SK-N-MC (cell line): ENCODE results near the gene OR52I1.

ENCODE experiments used
- DNase-seq: peaks from one replicate; pipeline ENCODE4 v3.0.0-alpha.2; 2011; ENCODE audit warnings: low read depth, low spot score
- H3K27ac ChIP-seq: fragments of 200-600 bp; sonication (generic); 2 replicates; pipeline ENCODE4 v1.5.1; 2016; ENCODE audit warnings: mixed run types
- H3K36me3 ChIP-seq: fragments of 200-600 bp; sonication (generic); 2 replicates; pipeline ENCODE4 v1.6.1; 2017; ENCODE audit warnings: antibody characterized with exemption, low read length, mixed read lengths; ENCODE audit not compliant: insufficient read depth
- H3K4me3 ChIP-seq: fragments of 200-600 bp; sonication (generic); 2 replicates; pipeline ENCODE4 v1.5.1; 2016
- H3K9ac ChIP-seq: fragments of 200-600 bp; sonication (generic); 2 replicates; pipeline ENCODE4 v1.8.0; 2017; ENCODE audit warnings: mixed run types, mixed read lengths; ENCODE audit not compliant: insufficient read length
- H3K9me3 ChIP-seq: fragments of 200-600 bp; sonication (generic); 2 replicates; pipeline ENCODE4 v1.6.1; 2017; ENCODE audit warnings: low read depth, mild to moderate bottlenecking, antibody characterized with exemption, low read length, moderate library complexity, mixed read lengths
- EZH2 ChIP-seq: fragments of 200-600 bp; sonication (generic); IDR thresholded peaks from one replicate; pipeline ENCODE4 v1.6.1; 2017; ENCODE audit warnings: antibody characterized with exemption
- FOXP2 ChIP-seq: optimal IDR thresholded peaks from 2 replicates; pipeline ENCODE3; 2011; ENCODE audit warnings: mild to moderate bottlenecking, moderate library complexity; ENCODE audit not compliant: insufficient read depth; ENCODE audit errors: extremely low read length, control extremely low read depth
- POLR2AphosphoS5 ChIP-seq: IDR thresholded peaks from 2 replicates; pipeline ENCODE4 v1.6.1; 2012; ENCODE audit warnings: mild to moderate bottlenecking, low read depth, low read length, borderline replicate concordance

OR52I1 gene, protein sequence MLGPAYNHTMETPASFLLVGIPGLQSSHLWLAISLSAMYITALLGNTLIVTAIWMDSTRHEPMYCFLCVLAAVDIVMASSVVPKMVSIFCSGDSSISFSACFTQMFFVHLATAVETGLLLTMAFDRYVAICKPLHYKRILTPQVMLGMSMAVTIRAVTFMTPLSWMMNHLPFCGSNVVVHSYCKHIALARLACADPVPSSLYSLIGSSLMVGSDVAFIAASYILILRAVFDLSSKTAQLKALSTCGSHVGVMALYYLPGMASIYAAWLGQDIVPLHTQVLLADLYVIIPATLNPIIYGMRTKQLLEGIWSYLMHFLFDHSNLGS

GRCh38 chr11:4593739-4594138 is at the start of gene OR52I1:
Gene OR52I1, plus strand, starts transcription at chr11:4594039. Its CDS starts 0 bp downstream, at chr11:4594039.
- TF ChIP-seq POLR2AphosphoS5: no peak
- no peak for TF ChIP-seq FOXP2
- TF ChIP-seq EZH2: no peak
- Histone ChIP-seq H3K36me3 (no peaks in the 10 kb centered on the region), H3K27ac (no peak within 1 kb of the TSS), H3K9ac (no peak within 1 kb of the TSS), H3K9me3 (no peaks in the 10 kb centered on the region), H3K4me3 (no peak within 1 kb of the TSS)
- DNase-seq: no peak

GRCh38 chr11:4544891-4545290 is 48.9 kb upstream of the OR52I1 start, which contains the start of gene OR52M1:
Gene OR52M1, plus strand, starts transcription at chr11:4545191. Its CDS starts 0 bp downstream, at chr11:4545191.
- Histone ChIP-seq H3K9me3 (no peaks in the 10 kb centered on the region), H3K4me3 (no peak within 1 kb of the TSS), H3K36me3 (no peaks in the 10 kb centered on the region), H3K9ac (no peak within 1 kb of the TSS), H3K27ac (no peak within 1 kb of the TSS)
- no peak for TF ChIP-seq EZH2
- no peak for TF ChIP-seq FOXP2
- TF ChIP-seq POLR2AphosphoS5: no peak
- DNase-seq: no peak

DNA sequence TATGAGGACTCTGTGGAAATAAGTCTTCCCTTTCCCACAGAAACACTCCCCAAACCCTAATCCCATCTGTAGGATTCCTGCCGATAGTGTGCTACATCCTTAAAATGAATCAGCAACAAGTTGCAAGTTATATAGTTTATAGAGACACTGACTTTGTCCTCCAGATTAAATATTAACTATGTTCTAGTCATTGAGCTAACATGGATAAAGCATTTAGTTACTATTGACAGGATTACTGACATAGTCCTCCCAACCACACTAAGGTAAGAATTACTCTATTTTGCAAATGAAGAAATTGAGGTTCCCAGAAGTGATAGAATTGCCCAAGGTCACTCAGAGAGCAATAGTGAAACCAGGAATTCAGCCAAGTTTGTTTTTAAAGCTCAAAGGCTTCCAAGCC is 47.0 kb upstream of the OR52I1 start:
- TF ChIP-seq EZH2: no peak
- TF ChIP-seq POLR2AphosphoS5: no peak
- no peak for TF ChIP-seq FOXP2
- no peaks in the 10 kb centered on the region for H3K9me3 ChIP-seq
- H3K9ac ChIP-seq: no peak overlapping the region
- no peaks in the 10 kb centered on the region for H3K36me3 ChIP-seq
- no peak overlapping the region for H3K27ac ChIP-seq
- DNase-seq: no peak
- no peak overlapping the region for H3K4me3 ChIP-seq

GRCh38 chr11:4547416-4547815 is 46.4 kb upstream of the OR52I1 start:
- no peaks in the 10 kb centered on the region for H3K9me3 ChIP-seq
- H3K4me3 ChIP-seq: no peak overlapping the region
- H3K27ac ChIP-seq: no peak overlapping the region
- no peaks in the 10 kb centered on the region for H3K36me3 ChIP-seq
- TF ChIP-seq EZH2: no peak
- no peak for TF ChIP-seq FOXP2
- no peak for TF ChIP-seq POLR2AphosphoS5
- no peak overlapping the region for H3K9ac ChIP-seq
- no peak for DNase-seq

DNA sequence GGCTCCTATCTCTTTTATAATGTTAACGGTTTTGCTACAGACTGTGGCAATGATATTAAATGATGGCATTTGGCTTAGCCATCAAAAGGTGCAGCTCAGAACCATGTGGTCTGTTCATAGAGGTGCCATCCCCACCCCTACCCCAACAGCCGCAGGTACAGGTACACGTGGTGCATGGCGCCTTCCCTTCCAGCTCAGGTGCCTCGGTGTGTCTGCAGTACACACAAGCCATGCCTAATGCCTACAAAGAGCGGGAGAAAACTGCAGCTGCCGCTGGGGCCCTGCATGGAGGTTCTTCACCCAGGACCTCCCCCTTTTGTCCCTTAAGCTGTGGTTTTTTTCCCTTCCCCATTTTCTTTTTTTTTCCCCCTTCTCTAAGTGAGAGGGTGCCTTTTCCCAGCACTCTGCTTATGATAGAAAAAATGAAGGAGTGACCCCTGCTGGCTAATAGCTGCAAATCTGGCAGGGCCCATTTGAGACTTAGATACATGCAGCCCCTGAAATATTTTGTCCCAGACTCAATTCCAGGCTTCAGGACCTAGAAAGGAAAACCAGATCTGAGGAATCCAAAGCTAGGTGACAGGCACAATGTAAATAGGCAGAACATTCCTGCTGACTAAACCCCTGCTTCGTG is 42.4 kb upstream of the OR52I1 start:
- Histone ChIP-seq H3K36me3 (no peaks in the 10 kb centered on the region), H3K4me3 (no peak overlapping the region), H3K27ac (no peak overlapping the region), H3K9me3 (no peaks in the 10 kb centered on the region), H3K9ac (no peak overlapping the region)
- no peak for DNase-seq
- no peak for TF ChIP-seq EZH2
- no peak for TF ChIP-seq FOXP2
- no peak for TF ChIP-seq POLR2AphosphoS5

DNA sequence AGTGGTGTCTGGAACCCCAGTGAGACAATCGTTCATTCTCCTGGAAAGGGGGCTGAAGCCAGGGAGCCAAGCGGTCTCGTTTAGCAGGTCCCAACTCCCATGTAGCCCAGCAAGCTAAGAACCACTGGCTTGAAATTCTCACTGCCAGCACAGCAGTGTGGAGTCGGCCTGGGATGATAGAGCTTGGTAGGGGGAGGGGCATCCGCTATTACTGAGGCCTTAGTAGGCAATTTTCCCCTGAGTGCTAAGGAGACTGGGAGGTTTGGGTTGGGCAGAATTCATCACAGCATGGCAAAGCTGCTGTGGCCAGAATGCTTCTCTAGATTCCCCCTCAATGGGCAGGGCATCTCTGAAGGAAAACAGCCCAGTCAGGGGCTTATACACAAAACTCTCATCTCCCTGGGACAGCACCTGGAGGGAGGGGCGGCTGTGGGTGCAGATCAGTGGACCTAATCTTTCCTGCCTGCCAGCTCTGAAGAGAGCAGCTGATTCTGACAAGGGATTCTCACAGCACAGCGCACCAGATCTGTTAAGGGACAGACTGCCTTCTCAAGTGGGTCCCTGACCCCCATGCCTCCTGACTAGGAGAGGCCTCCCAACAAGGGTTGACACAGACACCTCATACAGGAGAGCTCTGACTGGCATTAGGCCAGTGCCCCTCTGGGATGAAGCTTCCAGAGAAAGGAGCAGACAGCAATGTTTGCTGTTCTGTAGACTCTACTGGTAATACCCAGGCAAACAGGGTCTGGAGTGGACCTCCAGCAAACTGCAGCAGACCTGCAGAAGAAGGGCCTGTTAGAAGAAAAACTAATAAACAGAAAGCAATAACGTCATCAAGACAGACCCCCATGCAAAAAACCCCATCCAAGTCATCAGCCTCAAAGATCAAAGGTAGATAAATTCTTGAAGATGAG is 34.1 kb upstream of the OR52I1 start:
- TF ChIP-seq EZH2 (no peak), POLR2AphosphoS5 (no peak), FOXP2 (no peak)
- no peak overlapping the region for H3K4me3 ChIP-seq
- no peak overlapping the region for H3K27ac ChIP-seq
- DNase-seq: no peak
- H3K36me3 ChIP-seq: no peaks in the 10 kb centered on the region
- no peaks in the 10 kb centered on the region for H3K9me3 ChIP-seq
- no peak overlapping the region for H3K9ac ChIP-seq

- H3K4me3 ChIP-seq: no peak overlapping the region
- DNase-seq: no peak
- H3K9ac ChIP-seq: no peak overlapping the region
- H3K27ac ChIP-seq: no peak overlapping the region
- H3K9me3 ChIP-seq: no peaks in the 10 kb centered on the region
- H3K36me3 ChIP-seq: no peaks in the 10 kb centered on the region
- no peak for TF ChIP-seq POLR2AphosphoS5
- TF ChIP-seq FOXP2: no peak
- TF ChIP-seq EZH2: no peak
Measured at GRCh38 chr11:4560467-4560866, 33.4 kb upstream of the OR52I1 start.

DNA sequence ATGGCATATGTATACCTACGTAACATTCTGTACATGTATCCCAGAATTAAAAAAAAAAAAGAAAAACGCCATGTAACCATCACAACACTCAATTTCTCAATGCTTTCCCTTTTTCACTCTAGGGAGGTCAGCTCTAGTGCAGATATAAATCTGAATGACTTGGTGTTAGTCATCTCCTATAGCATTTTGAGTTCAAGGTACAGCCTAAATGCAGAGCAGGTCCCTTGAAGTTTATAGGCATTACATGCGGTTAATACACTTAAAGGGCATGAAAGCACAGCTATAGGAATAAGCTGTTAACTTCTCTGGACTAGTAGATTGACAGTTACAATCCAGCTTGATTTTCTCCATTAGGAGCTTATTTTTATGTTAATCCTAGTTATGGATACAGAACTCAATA is 28.5 kb upstream of the OR52I1 start:
- TF ChIP-seq EZH2: no peak
- H3K36me3 ChIP-seq: no peaks in the 10 kb centered on the region
- no peak for DNase-seq
- H3K4me3 ChIP-seq: no peak overlapping the region
- H3K9ac ChIP-seq: no peak overlapping the region
- no peaks in the 10 kb centered on the region for H3K9me3 ChIP-seq
- no peak overlapping the region for H3K27ac ChIP-seq
